ENCODE measurements around the gene CCDC141. TPM values are rescaled to one million over a fixed set of nuclear protein-coding genes. Genes with fewer than 3 reads are reported as not detected.

The CCDC141 gene
- total and polyA plus RNA-seq, 3 donors from 2014 or later, result 2.2 to 25.9 (median 17.8) TPM

DNA sequence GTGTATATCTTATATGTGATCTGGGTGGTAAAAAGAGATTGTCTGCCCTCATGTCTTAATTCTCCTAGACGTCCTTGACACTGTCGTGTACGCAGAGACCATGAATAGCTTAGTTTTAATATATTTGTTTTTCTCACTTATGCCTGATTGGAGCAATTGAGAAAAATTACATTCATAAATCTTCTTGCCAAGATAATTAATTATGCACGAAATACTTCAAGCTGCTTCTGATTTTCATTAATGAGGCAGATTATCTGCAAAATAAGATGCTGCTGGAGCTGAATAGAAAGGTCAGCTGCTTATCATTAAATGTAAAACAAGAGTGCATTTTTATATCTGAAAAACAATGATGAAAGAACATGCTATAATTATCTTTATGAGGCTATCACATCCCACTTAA, 95.9 kb downstream of the CCDC141 start:
- H3K36me3 ChIP-seq (ENCODE audit: low read depth, missing control alignments), result no peaks in the 10 kb centered on the region
- intact Hi-C loops (cut with DNase I; ENCODE audit: low total_unique reads), result no loop called here
- no peak overlapping the region for H3K27ac ChIP-seq
- 73 to 86% methylated on average over 4 of the region's 4 CpGs for WGBS, 2 donors
- DNase-seq, result no peak
- no peaks in the 10 kb centered on the region for H3K9me3 ChIP-seq
- no peak overlapping the region for H3K4me3 ChIP-seq
- H3K4me1 ChIP-seq, result no peaks in the 10 kb centered on the region
- TF ChIP-seq, protein P1, sequence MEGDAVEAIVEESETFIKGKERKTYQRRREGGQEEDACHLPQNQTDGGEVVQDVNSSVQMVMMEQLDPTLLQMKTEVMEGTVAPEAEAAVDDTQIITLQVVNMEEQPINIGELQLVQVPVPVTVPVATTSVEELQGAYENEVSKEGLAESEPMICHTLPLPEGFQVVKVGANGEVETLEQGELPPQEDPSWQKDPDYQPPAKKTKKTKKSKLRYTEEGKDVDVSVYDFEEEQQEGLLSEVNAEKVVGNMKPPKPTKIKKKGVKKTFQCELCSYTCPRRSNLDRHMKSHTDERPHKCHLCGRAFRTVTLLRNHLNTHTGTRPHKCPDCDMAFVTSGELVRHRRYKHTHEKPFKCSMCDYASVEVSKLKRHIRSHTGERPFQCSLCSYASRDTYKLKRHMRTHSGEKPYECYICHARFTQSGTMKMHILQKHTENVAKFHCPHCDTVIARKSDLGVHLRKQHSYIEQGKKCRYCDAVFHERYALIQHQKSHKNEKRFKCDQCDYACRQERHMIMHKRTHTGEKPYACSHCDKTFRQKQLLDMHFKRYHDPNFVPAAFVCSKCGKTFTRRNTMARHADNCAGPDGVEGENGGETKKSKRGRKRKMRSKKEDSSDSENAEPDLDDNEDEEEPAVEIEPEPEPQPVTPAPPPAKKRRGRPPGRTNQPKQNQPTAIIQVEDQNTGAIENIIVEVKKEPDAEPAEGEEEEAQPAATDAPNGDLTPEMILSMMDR (IDR thresholded peaks at IDR 0.05), result no peak
- no peak for TF ChIP-seq POLR2A (IDR thresholded peaks at IDR 0.05)
- H3K27me3 ChIP-seq, result no peaks in the 10 kb centered on the region

DNA sequence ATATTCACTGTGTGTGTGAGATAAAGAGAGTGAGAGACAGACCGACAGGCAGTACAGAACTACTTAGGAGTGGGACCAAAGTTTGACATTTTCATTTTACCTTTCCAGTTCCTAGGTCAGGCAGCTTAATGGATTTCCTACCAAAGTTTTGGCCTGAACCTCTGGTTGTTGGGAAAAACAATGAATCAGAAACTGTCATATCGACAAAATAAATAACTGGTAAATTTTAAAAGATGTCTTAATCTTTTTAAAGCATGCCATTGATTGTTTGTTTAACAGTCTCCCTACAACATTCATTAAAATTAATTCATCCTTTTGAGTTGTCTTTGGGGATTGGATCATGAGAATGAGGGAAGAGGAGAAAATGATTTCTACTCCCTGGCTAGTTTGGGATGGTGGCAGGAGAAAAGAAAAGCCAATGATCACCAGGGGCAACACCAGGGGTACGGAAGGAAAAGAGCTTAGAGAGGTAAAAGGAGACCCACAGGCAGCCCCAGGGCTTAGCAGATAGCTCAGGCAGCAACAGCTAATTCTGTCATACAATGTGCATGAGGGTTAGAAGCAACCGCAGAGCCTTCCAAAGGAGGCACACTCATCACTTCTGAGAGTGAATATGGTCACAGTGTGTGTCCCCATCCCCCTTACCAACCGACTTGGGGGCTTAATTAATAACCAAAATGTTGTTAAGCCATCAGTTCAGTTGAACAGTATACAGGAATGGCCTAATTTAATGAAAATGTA, 98.5 kb downstream of the CCDC141 start:
- intact Hi-C loops (cut with DNase I; ENCODE audit: low total_unique reads), result no loop called here
- Histone ChIP-seq H3K4me3 (no peak overlapping the region), H3K27me3 (no peaks in the 10 kb centered on the region), H3K9me3 (no peaks in the 10 kb centered on the region), H3K36me3 (ENCODE audit: low read depth, missing control alignments) (no peaks in the 10 kb centered on the region), H3K4me1 (no peaks in the 10 kb centered on the region), H3K27ac (no peak overlapping the region)
- 91 to 92% methylated on average over 5 of the region's 5 CpGs for WGBS, 2 donors
- no peak for DNase-seq
- TF ChIP-seq POLR2A (IDR thresholded peaks at IDR 0.05), result no peak
- TF ChIP-seq, protein P1 (IDR thresholded peaks at IDR 0.05), result no peak

GRCh38 chr2:178949584-178949983, 100.4 kb downstream of the CCDC141 start:
- no peak for TF ChIP-seq POLR2A (IDR thresholded peaks at IDR 0.05)
- TF ChIP-seq, protein P1 (IDR thresholded peaks at IDR 0.05), result no peak
- intact Hi-C loops (cut with DNase I; ENCODE audit: low total_unique reads), result no loop called here
- no peak overlapping the region for H3K27ac ChIP-seq
- H3K27me3 ChIP-seq, result no peaks in the 10 kb centered on the region
- no peak overlapping the region for H3K4me3 ChIP-seq
- no peaks in the 10 kb centered on the region for H3K4me1 ChIP-seq
- H3K36me3 ChIP-seq (ENCODE audit: low read depth, missing control alignments), result no peaks in the 10 kb centered on the region
- DNase-seq, result no peak
- WGBS, 2 donors, result 87 to 88% methylated on average over 4 of the region's 4 CpGs
- no peaks in the 10 kb centered on the region for H3K9me3 ChIP-seq

- DNase-seq, result no peak
- 93 to 98% methylated on average over 2 of the region's 2 CpGs for WGBS, 2 donors
- Histone ChIP-seq H3K27ac (no peak overlapping the region), H3K4me1 (no peaks in the 10 kb centered on the region), H3K27me3 (no peaks in the 10 kb centered on the region), H3K36me3 (ENCODE audit: low read depth, missing control alignments) (no peaks in the 10 kb centered on the region), H3K9me3 (no peaks in the 10 kb centered on the region), H3K4me3 (no peak overlapping the region)
- intact Hi-C loops (cut with DNase I; ENCODE audit: low total_unique reads), result no loop called here
- TF ChIP-seq, protein P1 (IDR thresholded peaks at IDR 0.05), result no peak
Observed at GRCh38 chr2:178949151-178949550, 100.8 kb downstream of the CCDC141 start.

GRCh38 chr2:178947006-178947405, 102.9 kb downstream of the CCDC141 start:
- Histone ChIP-seq H3K27ac (no peak overlapping the region), H3K4me1 (no peaks in the 10 kb centered on the region), H3K27me3 (no peaks in the 10 kb centered on the region), H3K9me3 (no peaks in the 10 kb centered on the region), H3K4me3 (no peak overlapping the region), H3K36me3 (ENCODE audit: low read depth, missing control alignments) (no peaks in the 10 kb centered on the region)
- intact Hi-C loops (cut with DNase I; ENCODE audit: low total_unique reads), result no loop called here
- 91 to 95% methylated on average over 3 of the region's 3 CpGs for WGBS, 2 donors
- TF ChIP-seq POLR2A (IDR thresholded peaks at IDR 0.05), result no peak
- TF ChIP-seq, protein P1 (IDR thresholded peaks at IDR 0.05), result no peak
- no peak for DNase-seq

Measured in testis (tissue), 3 donors.